ENCODE measurements around the gene PTPRG.

The PTPRG gene

GRCh38 chr3:61725851-61726333, 164.5 kb downstream of the PTPRG start:
- no peak overlapping the region for H3K27ac ChIP-seq
- H3K4me3 ChIP-seq, result no peak overlapping the region
- TF ChIP-seq, protein P1, sequence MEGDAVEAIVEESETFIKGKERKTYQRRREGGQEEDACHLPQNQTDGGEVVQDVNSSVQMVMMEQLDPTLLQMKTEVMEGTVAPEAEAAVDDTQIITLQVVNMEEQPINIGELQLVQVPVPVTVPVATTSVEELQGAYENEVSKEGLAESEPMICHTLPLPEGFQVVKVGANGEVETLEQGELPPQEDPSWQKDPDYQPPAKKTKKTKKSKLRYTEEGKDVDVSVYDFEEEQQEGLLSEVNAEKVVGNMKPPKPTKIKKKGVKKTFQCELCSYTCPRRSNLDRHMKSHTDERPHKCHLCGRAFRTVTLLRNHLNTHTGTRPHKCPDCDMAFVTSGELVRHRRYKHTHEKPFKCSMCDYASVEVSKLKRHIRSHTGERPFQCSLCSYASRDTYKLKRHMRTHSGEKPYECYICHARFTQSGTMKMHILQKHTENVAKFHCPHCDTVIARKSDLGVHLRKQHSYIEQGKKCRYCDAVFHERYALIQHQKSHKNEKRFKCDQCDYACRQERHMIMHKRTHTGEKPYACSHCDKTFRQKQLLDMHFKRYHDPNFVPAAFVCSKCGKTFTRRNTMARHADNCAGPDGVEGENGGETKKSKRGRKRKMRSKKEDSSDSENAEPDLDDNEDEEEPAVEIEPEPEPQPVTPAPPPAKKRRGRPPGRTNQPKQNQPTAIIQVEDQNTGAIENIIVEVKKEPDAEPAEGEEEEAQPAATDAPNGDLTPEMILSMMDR (IDR thresholded peaks at IDR 0.05), result no peak
- no peak for DNase-seq (ENCODE audit: low spot score)

DNA sequence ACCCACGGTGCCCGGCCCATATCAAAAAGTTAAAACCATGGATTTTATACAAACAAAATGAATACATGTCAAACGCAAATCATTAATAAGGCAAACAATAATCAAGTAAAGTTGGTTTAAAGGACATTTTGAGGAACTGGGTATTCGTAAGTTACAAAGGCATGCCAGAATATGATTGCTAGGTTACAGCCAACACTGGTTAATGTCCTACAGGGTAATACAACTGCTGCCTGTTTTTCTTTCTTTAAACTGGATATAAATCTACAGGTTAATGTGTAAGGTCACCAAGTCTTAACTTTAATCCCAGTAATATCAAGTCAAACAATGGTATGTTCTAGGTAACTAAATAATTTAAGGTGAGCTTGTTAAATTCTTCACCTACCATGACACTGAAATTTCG, 166.1 kb downstream of the PTPRG start:
- Histone ChIP-seq H3K27ac (no peak overlapping the region), H3K4me3 (no peak overlapping the region)
- no peak for DNase-seq (ENCODE audit: low spot score)
- TF ChIP-seq, protein P1 (IDR thresholded peaks at IDR 0.05), result no peak

GRCh38 chr3:61729038-61729634, 167.8 kb downstream of the PTPRG start:
- TF ChIP-seq, protein P1 (IDR thresholded peaks at IDR 0.05), result no peak
- no peak for DNase-seq (ENCODE audit: low spot score)
- H3K4me3 ChIP-seq, result no peak overlapping the region
- no peak overlapping the region for H3K27ac ChIP-seq

- no peak for DNase-seq (ENCODE audit: low spot score)
- H3K4me3 ChIP-seq, result no peak overlapping the region
- no peak overlapping the region for H3K27ac ChIP-seq
- TF ChIP-seq, protein P1 (IDR thresholded peaks at IDR 0.05), result no peak
Observed at GRCh38 chr3:61730056-61730455, 168.7 kb downstream of the PTPRG start.

DNA sequence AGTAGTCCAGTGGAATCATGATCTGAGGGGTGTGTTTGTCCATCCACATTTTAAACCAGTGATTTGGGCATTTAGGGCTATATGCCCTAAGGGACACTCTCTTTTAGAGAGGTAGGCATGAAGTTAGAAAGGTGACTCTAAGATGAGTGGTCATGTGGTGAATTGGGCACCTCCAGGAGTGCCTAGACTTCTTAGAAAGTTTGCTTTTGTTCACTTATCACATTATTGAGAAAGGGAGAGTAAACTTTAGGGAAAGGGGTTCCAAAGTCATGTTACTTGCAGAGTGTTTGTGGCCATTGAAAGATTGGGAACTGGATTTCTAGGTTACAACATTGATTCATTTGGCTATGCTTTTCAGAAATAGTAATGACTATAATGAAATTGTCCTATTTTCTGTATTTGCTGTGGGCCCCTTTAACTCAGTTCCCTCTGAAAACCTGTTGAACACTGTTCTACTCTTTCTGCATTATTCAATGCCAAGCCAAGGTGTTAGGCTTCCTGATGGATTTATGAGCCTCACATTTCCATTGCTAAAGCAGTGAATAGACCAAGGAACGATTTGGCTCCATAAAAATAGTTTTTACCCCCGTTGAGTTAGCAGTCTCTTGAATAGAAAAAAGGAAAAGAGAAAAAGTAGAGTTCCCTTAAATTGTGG, 169.3 kb downstream of the PTPRG start:
- no peak for DNase-seq (ENCODE audit: low spot score)
- H3K27ac ChIP-seq, result no peak overlapping the region
- TF ChIP-seq, protein P1 (IDR thresholded peaks at IDR 0.05), result no peak
- H3K4me3 ChIP-seq, result no peak overlapping the region

DNA sequence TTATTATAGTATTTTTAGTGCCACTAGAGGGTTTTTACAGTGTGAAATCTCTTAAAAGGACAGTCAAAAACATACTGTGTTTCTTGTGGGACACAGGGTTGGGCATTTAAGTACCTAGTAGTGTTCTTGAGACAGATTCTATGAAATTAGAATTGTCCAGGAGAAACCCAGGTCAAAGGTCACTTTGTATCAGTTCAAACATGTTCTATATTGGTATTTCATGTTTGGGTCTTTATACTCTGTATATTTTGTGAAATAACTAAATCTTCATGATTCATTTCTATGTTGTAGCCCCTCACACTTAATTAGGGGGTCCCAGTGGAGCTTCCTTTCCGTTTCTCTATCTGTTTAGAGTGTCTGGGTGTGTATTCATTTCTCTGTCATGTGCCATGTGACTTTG, 171.6 kb downstream of the PTPRG start:
- DNase-seq (ENCODE audit: low spot score), result no peak
- TF ChIP-seq, protein P1 (IDR thresholded peaks at IDR 0.05), result no peak
- H3K4me3 ChIP-seq, result no peak overlapping the region
- H3K27ac ChIP-seq, result peak overlapping the region in 1 of 2 donors; percentile 16

DNA sequence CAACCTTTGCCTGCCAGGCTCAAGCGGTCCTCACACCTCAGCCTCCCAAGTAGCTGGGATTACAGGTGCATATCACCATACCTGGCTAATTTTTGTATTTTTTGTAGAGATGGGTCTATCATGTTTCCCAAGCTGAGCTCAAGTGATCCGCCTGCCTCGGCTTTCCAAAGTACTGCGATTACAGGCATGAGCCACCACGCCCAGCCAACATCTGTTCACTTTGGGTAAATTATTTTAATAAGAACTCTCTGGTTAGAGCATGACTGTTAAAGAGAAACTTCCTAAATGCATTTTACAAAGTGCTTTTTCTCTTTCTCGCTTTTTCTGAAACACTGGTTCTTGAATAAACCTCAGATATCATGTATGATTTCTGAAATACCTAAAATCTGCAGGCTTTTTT, 172.5 kb downstream of the PTPRG start:
- Histone ChIP-seq H3K27ac (peak overlapping the region in 1 of 2 donors; percentile 16), H3K4me3 (no peak overlapping the region)
- TF ChIP-seq, protein P1 (IDR thresholded peaks at IDR 0.05), result no peak
- DNase-seq (ENCODE audit: low spot score), result no peak

Data from coronary artery (tissue), 2 donors.